GM21447 (cell line): Measurements from ENCODE around the gene KIF5C.
"Not testable (repeated sequence)": the region's sequence is repeated elsewhere in the genome, so short reads cannot be mapped to it uniquely, and the experiment has no call there.

Experiments
- ATAC-seq: cut with Tn5 transposase; IDR thresholded peaks from one replicate; pipeline ENCODE4 v1.9.1; 2021; ENCODE audit not compliant: unreplicated experiment

The KIF5C gene

GRCh38 chr2:148963461-148963860, 88.4 kb downstream of the KIF5C start:
- ATAC-seq: no peak

GRCh38 chr2:148965623-148966437, 90.8 kb downstream of the KIF5C start:
- peak; percentile 67 for ATAC-seq

GRCh38 chr2:148966438-148966758, 91.4 kb downstream of the KIF5C start:
- no peak for ATAC-seq

- ATAC-seq: no peak
Measured at GRCh38 chr2:148967056-148967455, 92.0 kb downstream of the KIF5C start.

GRCh38 chr2:148967578-148967977, 92.6 kb downstream of the KIF5C start:
- ATAC-seq: no peak

- ATAC-seq: no peak
Measured at GRCh38 chr2:148968301-148968700, 93.3 kb downstream of the KIF5C start.

- ATAC-seq: no peak
Measured at GRCh38 chr2:148968776-148969319, 93.8 kb downstream of the KIF5C start.

- no peak for ATAC-seq
Measured at GRCh38 chr2:148969659-148970061, 94.6 kb downstream of the KIF5C start.

GRCh38 chr2:148970385-148970784, 95.4 kb downstream of the KIF5C start:
- no peak for ATAC-seq

GRCh38 chr2:148971547-148971946, 96.5 kb downstream of the KIF5C start:
- peak; percentile 89 for ATAC-seq

GRCh38 chr2:148974095-148974494, 99.1 kb downstream of the KIF5C start:
- ATAC-seq: no peak

GRCh38 chr2:148978026-148978685, 103.1 kb downstream of the KIF5C start:
- ATAC-seq: no peak

- no peak for ATAC-seq
Measured at GRCh38 chr2:148978706-148979105, 103.7 kb downstream of the KIF5C start.

GRCh38 chr2:148979164-148979918, 104.3 kb downstream of the KIF5C start:
- no peak for ATAC-seq

- ATAC-seq: no peak
Measured at GRCh38 chr2:148979919-148980277, 104.9 kb downstream of the KIF5C start.

GRCh38 chr2:148980496-148980895, 105.5 kb downstream of the KIF5C start:
- not testable (repeated sequence) for ATAC-seq

GRCh38 chr2:148981324-148981723, 106.3 kb downstream of the KIF5C start:
- no peak for ATAC-seq

- no peak for ATAC-seq
Measured at GRCh38 chr2:148981781-148982180, 106.8 kb downstream of the KIF5C start.

GRCh38 chr2:148982282-148982681, 107.3 kb downstream of the KIF5C start:
- no peak for ATAC-seq

GRCh38 chr2:148983896-148984295, 108.9 kb downstream of the KIF5C start:
- no peak for ATAC-seq

GRCh38 chr2:148984449-148984848, 109.4 kb downstream of the KIF5C start:
- ATAC-seq: no peak

GRCh38 chr2:148987286-148987685, 112.3 kb downstream of the KIF5C start:
- no peak for ATAC-seq
